Dermis lymphatic vessel endothelial cell (primary cell): ENCODE data around the gene FMO3. TPM values are rescaled to one million over a fixed set of nuclear protein-coding genes. Genes with fewer than 3 reads are reported as not detected.

Source experiments
- total RNA-seq: library from RNA; depleted of rRNA; stranded (reverse); fragments of >200 nt; gene quantifications from 2 replicates; pipeline ENCODE4 v1.2.1, GENCODE V29; 2014

Gene FMO3
- total RNA-seq, result 0.09 and 0.11 TPM in 2 replicates

GRCh38 chr1:171090604-171091003 lies at the start of gene FMO3:
Gene FMO3, plus strand, starts transcription at chr1:171090905. Its CDS starts 1,754 bp downstream, at chr1:171092659.

Other genes starting within 250 kb of the FMO3 start
- not detected in 2 replicates for gene MROH9, start 155.4 kb upstream of the FMO3 start, total RNA-seq
- not detected in 2 replicates for gene FMO2, start 94.4 kb downstream of the FMO3 start, total RNA-seq
- not detected in 2 replicates for gene FMO1, start 157.6 kb downstream of the FMO3 start, total RNA-seq
- 0.76 and 2.0 TPM in 2 replicates for gene FMO4, start 223.3 kb downstream of the FMO3 start, total RNA-seq